PC-9 (cell line): ENCODE measurements around the gene MRM3.

Experiments
- EZH2 ChIP-seq: fragments of 200-600 bp; sonication (generic); IDR thresholded peaks from 2 replicates; pipeline ENCODE4 v1.8.0; 2017; ENCODE audit warnings: antibody characterized with exemption, low read depth
- TF ChIP-seq, protein P1 (sequence below): fragments of 200-600 bp; sonication (generic); conservative IDR thresholded peaks from 2 replicates; pipeline ENCODE4 v1.6.1; 2017; ENCODE audit warnings: mixed run types, antibody characterized with exemption, mild to moderate bottlenecking, moderate library complexity

DNA sequence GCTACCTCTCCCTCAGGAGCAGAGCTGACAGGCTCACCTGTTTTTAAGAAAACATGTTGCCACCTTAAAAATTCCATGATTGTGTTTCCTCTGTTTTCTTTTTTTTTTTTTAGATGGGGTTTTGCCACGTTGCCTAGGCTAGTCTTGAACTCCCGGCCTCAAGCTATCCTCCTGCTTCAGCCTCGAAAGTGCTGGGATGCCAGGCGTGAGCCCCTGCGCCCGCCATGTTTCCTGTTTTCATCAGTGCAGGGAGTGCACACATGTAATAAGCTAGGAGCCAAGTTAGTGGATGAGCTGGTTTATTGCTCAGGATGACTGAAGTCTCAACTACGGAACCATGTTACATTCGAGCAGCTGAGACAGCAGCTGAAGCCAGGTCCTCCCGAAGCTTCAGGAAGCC, 13.6 kb downstream of the MRM3 start:
- TF ChIP-seq, protein P1, sequence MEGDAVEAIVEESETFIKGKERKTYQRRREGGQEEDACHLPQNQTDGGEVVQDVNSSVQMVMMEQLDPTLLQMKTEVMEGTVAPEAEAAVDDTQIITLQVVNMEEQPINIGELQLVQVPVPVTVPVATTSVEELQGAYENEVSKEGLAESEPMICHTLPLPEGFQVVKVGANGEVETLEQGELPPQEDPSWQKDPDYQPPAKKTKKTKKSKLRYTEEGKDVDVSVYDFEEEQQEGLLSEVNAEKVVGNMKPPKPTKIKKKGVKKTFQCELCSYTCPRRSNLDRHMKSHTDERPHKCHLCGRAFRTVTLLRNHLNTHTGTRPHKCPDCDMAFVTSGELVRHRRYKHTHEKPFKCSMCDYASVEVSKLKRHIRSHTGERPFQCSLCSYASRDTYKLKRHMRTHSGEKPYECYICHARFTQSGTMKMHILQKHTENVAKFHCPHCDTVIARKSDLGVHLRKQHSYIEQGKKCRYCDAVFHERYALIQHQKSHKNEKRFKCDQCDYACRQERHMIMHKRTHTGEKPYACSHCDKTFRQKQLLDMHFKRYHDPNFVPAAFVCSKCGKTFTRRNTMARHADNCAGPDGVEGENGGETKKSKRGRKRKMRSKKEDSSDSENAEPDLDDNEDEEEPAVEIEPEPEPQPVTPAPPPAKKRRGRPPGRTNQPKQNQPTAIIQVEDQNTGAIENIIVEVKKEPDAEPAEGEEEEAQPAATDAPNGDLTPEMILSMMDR = no peak
- no peak for TF ChIP-seq EZH2
